Naive thymus-derived CD4-positive, alpha-beta T cell (primary cell): ENCODE measurements around the gene UGT1A6. TPM values are rescaled to one million over a fixed set of nuclear protein-coding genes. Genes with fewer than 3 reads are reported as not detected.
A peak's percentile ranks its signal among the peaks of the same experiment; 100 is the strongest.

ENCODE experiments used
- ATAC-seq: fragments of 150-1000 bp; cut with Tn5 transposase; 2 replicates; pipeline ENCODE4 v1.10.0; 2021; ENCODE audit warnings: mild to moderate bottlenecking, moderate library complexity
- CTCF ChIA-PET: fragments of 350-600 bp; sonication (Branson Sonifier 250); formaldehyde crosslinking; loops from one replicate; lab custom pipeline; 2021; ENCODE audit warnings: antibody characterized with exemption; lab: Charles Lee
- POLR2A ChIA-PET: fragments of 350-600 bp; sonication (Branson Sonifier 250); formaldehyde crosslinking; loops from one replicate; lab custom pipeline; 2021; ENCODE audit warnings: antibody characterized with exemption, inconsistent platforms; lab: Charles Lee
- DNase-seq, 9 donors: peaks; one replicate each; pipeline versions ENCODE4 v3.0.0 to v3.0.0-alpha.2; 2020 to 2022; ENCODE audit warnings: mixed read lengths in 1 of 9
- H3K27ac ChIP-seq: one replicate; pipeline ENCODE4 v1.7.0; 2013; ENCODE audit warnings: mild to moderate bottlenecking, low read depth, low read length, moderate library complexity
- H3K27me3 ChIP-seq, 2 donors: one replicate each; pipeline ENCODE4 v1.7.0; 2013; ENCODE audit warnings: low read length in 2 of 2, mild to moderate bottlenecking in 2 of 2, moderate library complexity in 2 of 2; ENCODE audit not compliant: control insufficient read depth in 2 of 2, insufficient read depth in 2 of 2
- H3K36me3 ChIP-seq, 3 experiments: 1 replicate in 2 of 3; 2 replicates in 1 of 3; pipeline ENCODE4 v1.7.0; 2013; ENCODE audit warnings: low read length in 3 of 3, mild to moderate bottlenecking in 3 of 3, moderate library complexity in 1 of 3; ENCODE audit not compliant: insufficient read depth in 3 of 3, control insufficient read depth in 2 of 3
- H3K4me1 ChIP-seq, 2 donors: one replicate each; pipeline ENCODE4 v1.7.0; 2013; ENCODE audit warnings: low read length in 2 of 2, mild to moderate bottlenecking in 2 of 2, moderate library complexity in 1 of 2; ENCODE audit not compliant: control insufficient read depth in 2 of 2, insufficient read depth in 2 of 2
- H3K4me3 ChIP-seq: 2 replicates; pipeline ENCODE4 v1.7.0; 2013; ENCODE audit warnings: mild to moderate bottlenecking, low read length
- H3K9me3 ChIP-seq, 3 experiments: 1 replicate in 2 of 3; 2 replicates in 1 of 3; pipeline ENCODE4 v1.7.0; 2013; ENCODE audit warnings: low read length in 3 of 3; ENCODE audit not compliant: control insufficient read depth in 2 of 3
- H3K27ac Mint-ChIP-seq, 9 donors: one replicate each; pipeline ENCODE4 v1.8.0; 2020 to 2022; ENCODE audit warnings: mixed read lengths in 9 of 9, mild to moderate bottlenecking in 8 of 9, moderate library complexity in 5 of 9, inconsistent platforms in 2 of 9
- H3K27me3 Mint-ChIP-seq, 5 donors: one replicate each; pipeline ENCODE4 v1.8.0; 2021 to 2022; ENCODE audit warnings: mixed read lengths in 5 of 5, mild to moderate bottlenecking in 1 of 5
- H3K36me3 Mint-ChIP-seq, 5 donors: one replicate each; pipeline ENCODE4 v1.8.0; 2020 to 2022; ENCODE audit warnings: mixed read lengths in 5 of 5, mild to moderate bottlenecking in 3 of 5, inconsistent platforms in 1 of 5
- H3K4me1 Mint-ChIP-seq, 7 donors: one replicate each; pipeline ENCODE4 v1.8.0; 2020 to 2022; ENCODE audit warnings: mixed read lengths in 7 of 7, mild to moderate bottlenecking in 3 of 7, inconsistent platforms in 1 of 7
- H3K4me3 Mint-ChIP-seq, 10 donors: one replicate each; pipeline ENCODE4 v1.8.0; 2020 to 2022; ENCODE audit warnings: mild to moderate bottlenecking in 10 of 10, mixed read lengths in 10 of 10, moderate library complexity in 6 of 10, inconsistent platforms in 2 of 10
- H3K9me3 Mint-ChIP-seq, 11 donors: one replicate each; pipeline ENCODE4 v1.8.0; 2020 to 2022; ENCODE audit warnings: mixed read lengths in 11 of 11, mild to moderate bottlenecking in 4 of 11, inconsistent platforms in 1 of 11, moderate library complexity in 1 of 11
- intact Hi-C, 2 donors: fragments of 100-400 bp; cut with micrococcal nuclease; formaldehyde crosslinking; loops; one replicate each; pipeline ENCODE4 v1.15.1; 2023
- polyA plus RNA-seq, 2 donors: library from polyadenylated mRNA; unstranded; fragments of 300-500 nt; fragmentation: Illumina TruSeq; gene quantifications; one replicate each; pipeline ENCODE4 v1.2.3, GENCODE V29; 2021
- total RNA-seq, 6 experiments: library from RNA in 5 of 6; stranded (reverse) in 5 of 6; gene quantifications; 1 replicate in 5 of 6; 2 replicates in 1 of 6; pipeline ENCODE4 v1.2.3 and lab custom pipeline; 2021 to 2026

UGT1A6 gene
- total and polyA plus RNA-seq, 7 experiments from 2014 or later: not detected

DNA sequence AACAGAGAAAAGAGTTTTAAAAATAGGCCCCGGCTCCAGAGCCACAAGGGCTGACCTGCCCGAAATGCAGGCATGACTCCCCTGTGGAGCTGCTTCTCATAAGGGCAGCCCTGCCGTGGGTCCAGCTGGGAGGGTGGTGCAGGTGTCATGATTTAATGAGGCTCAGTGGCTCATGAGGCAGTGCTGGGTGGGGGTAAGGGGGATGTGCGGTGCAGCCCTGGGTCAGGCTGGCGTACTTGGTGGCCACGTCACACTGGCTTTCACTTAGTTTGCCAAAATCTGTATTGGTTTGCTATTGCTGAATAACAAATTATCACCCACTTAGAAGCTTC lies 128.1 kb downstream of the UGT1A6 start:
- ChIA-PET CTCF (no interaction called here), POLR2A (no interaction called here)
- intact Hi-C loops: no loop called here
- no peaks in the 10 kb centered on the region for H3K36me3 Mint-ChIP-seq
- H3K27me3 Mint-ChIP-seq: peaks cover 0 to 16% (median 5%) of the 10 kb centered on the region in 5 donors
- Histone ChIP-seq H3K27me3 (no peaks in the 10 kb centered on the region), H3K27ac (no peak overlapping the region), H3K36me3 (no peaks in the 10 kb centered on the region), H3K9me3 (no peaks in the 10 kb centered on the region), H3K4me3 (no peak overlapping the region), H3K4me1 (no peaks in the 10 kb centered on the region)
- DNase-seq (no peak), ATAC-seq (no peak)
- peaks cover 0 to 4% (median 0%) of the 10 kb centered on the region in 11 donors for H3K9me3 Mint-ChIP-seq
- no peak overlapping the region for H3K4me3 Mint-ChIP-seq
- H3K27ac Mint-ChIP-seq: peak overlapping the region in 1 of 9 donors; percentile 72
- no peaks in the 10 kb centered on the region for H3K4me1 Mint-ChIP-seq

DNA sequence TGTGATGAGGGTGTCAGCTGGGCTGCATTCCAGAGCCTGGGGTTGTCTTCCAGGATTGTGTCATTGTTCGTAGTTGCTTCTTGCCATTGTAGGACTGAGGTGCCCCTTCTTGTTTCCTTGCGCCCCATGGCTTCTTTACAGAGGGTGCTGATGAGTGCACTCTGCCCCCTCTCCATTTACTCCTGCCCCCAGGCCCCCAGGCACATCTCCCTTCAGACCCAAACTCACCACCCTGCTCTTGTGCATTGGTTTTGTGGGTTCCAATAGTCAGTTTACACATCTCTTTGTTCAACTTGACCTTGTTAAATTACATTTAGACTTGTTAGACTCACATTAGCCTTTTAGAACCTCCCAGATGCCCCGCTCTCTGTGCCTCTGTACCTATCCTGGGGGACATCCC lies 128.5 kb downstream of the UGT1A6 start:
- intact Hi-C loops: no loop called here
- H3K27me3 ChIP-seq: no peaks in the 10 kb centered on the region
- no peaks in the 10 kb centered on the region for H3K9me3 ChIP-seq
- H3K27ac Mint-ChIP-seq: no peak overlapping the region
- H3K27ac ChIP-seq: no peak overlapping the region
- H3K9me3 Mint-ChIP-seq: peaks cover 0 to 4% (median 0%) of the 10 kb centered on the region in 11 donors
- no peak overlapping the region for H3K4me3 Mint-ChIP-seq
- H3K27me3 Mint-ChIP-seq: peaks cover 0 to 15% (median 5%) of the 10 kb centered on the region in 5 donors
- no peaks in the 10 kb centered on the region for H3K36me3 Mint-ChIP-seq
- no peaks in the 10 kb centered on the region for H3K36me3 ChIP-seq
- H3K4me3 ChIP-seq: no peak overlapping the region
- ChIA-PET CTCF (no interaction called here), POLR2A (no interaction called here)
- no peak for ATAC-seq
- no peak for DNase-seq
- no peaks in the 10 kb centered on the region for H3K4me1 ChIP-seq
- H3K4me1 Mint-ChIP-seq: no peaks in the 10 kb centered on the region

DNA sequence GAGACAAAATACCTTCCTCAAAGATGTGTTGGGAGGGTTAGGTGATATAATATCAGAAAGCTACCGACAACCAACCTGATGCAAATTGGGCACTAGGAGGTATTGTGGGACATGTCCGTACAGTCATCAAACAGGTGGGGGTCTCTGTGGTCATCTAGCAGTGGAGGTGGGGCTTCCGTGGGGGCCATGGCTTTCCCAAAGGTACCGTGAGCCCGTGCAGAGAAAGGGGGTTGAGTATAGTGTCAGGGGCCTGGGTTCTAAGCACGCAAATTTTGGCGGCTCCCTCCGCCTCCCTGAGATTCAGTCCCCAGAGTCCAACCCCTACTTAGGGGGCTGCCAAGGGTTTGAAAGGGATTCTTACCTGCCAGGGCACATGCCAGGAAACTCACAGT lies 129.0 kb downstream of the UGT1A6 start:
- DNase-seq: no peak
- no peaks in the 10 kb centered on the region for H3K27me3 ChIP-seq
- H3K9me3 ChIP-seq: no peaks in the 10 kb centered on the region
- CTCF ChIA-PET: no interaction called here
- no peak overlapping the region for H3K27ac Mint-ChIP-seq
- H3K27ac ChIP-seq: no peak overlapping the region
- H3K4me3 ChIP-seq: no peak overlapping the region
- no peaks in the 10 kb centered on the region for H3K36me3 ChIP-seq
- no peaks in the 10 kb centered on the region for H3K4me1 ChIP-seq
- H3K4me1 Mint-ChIP-seq: no peaks in the 10 kb centered on the region
- peaks cover 0 to 16% (median 5%) of the 10 kb centered on the region in 5 donors for H3K27me3 Mint-ChIP-seq
- POLR2A ChIA-PET: no interaction called here
- no peaks in the 10 kb centered on the region for H3K36me3 Mint-ChIP-seq
- peaks cover 0 to 4% (median 0%) of the 10 kb centered on the region in 11 donors for H3K9me3 Mint-ChIP-seq
- intact Hi-C loops: no loop called here
- H3K4me3 Mint-ChIP-seq: no peak overlapping the region
- no peak for ATAC-seq

DNA sequence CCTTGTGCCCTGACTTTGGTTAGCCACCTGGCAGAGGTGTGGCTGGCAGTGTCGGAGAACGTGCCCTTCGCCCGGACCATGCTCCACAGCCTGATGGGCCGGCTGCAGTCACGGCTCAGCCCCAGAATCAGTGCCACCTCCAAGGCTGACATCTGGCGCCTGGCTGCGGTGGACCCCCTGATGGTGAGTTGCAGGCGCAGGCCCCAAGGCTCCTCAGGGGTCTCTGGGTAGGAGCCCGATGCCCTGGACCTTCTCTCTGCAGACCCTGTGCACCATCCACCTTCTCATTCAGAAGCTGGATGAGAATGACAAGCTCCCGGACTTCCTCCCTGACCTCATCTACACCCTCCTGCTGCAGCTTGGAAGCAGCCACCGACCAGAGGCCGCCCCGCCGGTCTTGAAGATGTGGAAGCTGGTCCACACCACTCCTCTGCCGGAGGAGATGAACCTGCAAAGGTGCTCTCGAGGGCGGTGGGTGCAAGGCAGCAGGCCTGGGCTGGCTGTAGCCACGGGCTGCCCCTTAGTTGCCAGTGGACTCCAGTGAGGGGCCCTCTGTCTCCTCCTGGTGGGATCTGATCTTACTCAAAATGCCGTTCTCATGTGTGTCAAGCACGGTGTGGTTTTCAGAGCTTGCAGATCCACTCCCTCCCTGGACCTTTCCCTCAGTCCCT lies 129.5 kb downstream of the UGT1A6 start:
- POLR2A ChIA-PET: no interaction called here
- CTCF ChIA-PET: no interaction called here
- H3K9me3 ChIP-seq: no peaks in the 10 kb centered on the region
- no peak overlapping the region for H3K27ac Mint-ChIP-seq
- H3K4me1 Mint-ChIP-seq: no peaks in the 10 kb centered on the region
- no peak overlapping the region for H3K4me3 ChIP-seq
- no peaks in the 10 kb centered on the region for H3K4me1 ChIP-seq
- H3K27me3 Mint-ChIP-seq: peaks cover 0 to 17% (median 5%) of the 10 kb centered on the region in 5 donors
- no peaks in the 10 kb centered on the region for H3K27me3 ChIP-seq
- DNase-seq: no peak
- intact Hi-C loops: no loop called here
- no peaks in the 10 kb centered on the region for H3K36me3 ChIP-seq
- H3K36me3 Mint-ChIP-seq: no peaks in the 10 kb centered on the region
- peaks cover 0 to 4% (median 0%) of the 10 kb centered on the region in 11 donors for H3K9me3 Mint-ChIP-seq
- no peak overlapping the region for H3K4me3 Mint-ChIP-seq
- no peak for ATAC-seq
- no peak overlapping the region for H3K27ac ChIP-seq

Other genes starting within 250 kb of the UGT1A6 start
- 10 to 100 TPM; 14.4 to 24.3 (median 20.8) TPM for gene USP40, start 126.1 kb upstream of the UGT1A6 start, total RNA-seq
- 1 to 10 TPM; 3.9 to 8.1 TPM for gene USP40, start 126.1 kb upstream of the UGT1A6 start, polyA plus RNA-seq
- gene UGT1A8, start 75.3 kb upstream of the UGT1A6 start, total RNA-seq: not detected
- not detected for gene UGT1A8, start 75.3 kb upstream of the UGT1A6 start, polyA plus RNA-seq
- not detected for gene UGT1A10, start 56.4 kb upstream of the UGT1A6 start, total RNA-seq
- not detected for gene UGT1A10, start 56.4 kb upstream of the UGT1A6 start, polyA plus RNA-seq
- not detected for gene UGT1A9, start 21.0 kb upstream of the UGT1A6 start, total RNA-seq
- not detected for gene UGT1A9, start 21.0 kb upstream of the UGT1A6 start, polyA plus RNA-seq
- not detected for gene UGT1A7, start 11.0 kb upstream of the UGT1A6 start, total RNA-seq
- not detected for gene UGT1A7, start 11.0 kb upstream of the UGT1A6 start, polyA plus RNA-seq
- not detected for gene UGT1A5, start 20.0 kb downstream of the UGT1A6 start, total RNA-seq
- not detected for gene UGT1A5, start 20.0 kb downstream of the UGT1A6 start, polyA plus RNA-seq
- gene UGT1A4, start 25.8 kb downstream of the UGT1A6 start, total RNA-seq: not detected
- gene UGT1A4, start 25.8 kb downstream of the UGT1A6 start, polyA plus RNA-seq: not detected
- gene UGT1A3, start 36.2 kb downstream of the UGT1A6 start, total RNA-seq: not detected
- gene UGT1A3, start 36.2 kb downstream of the UGT1A6 start, polyA plus RNA-seq: not detected
- not detected for gene UGT1A1, start 67.4 kb downstream of the UGT1A6 start, total RNA-seq
- gene UGT1A1, start 67.4 kb downstream of the UGT1A6 start, polyA plus RNA-seq: not detected
- gene MROH2A, start 85.4 kb downstream of the UGT1A6 start, total RNA-seq: not detected
- gene MROH2A, start 85.4 kb downstream of the UGT1A6 start, polyA plus RNA-seq: not detected
- 10 to 100 TPM in 1 of 5 experiments, under 1 TPM in 2, not detected in 2; 0.11 to 67.1 (median 0.27) TPM for gene HJURP, start 161.6 kb downstream of the UGT1A6 start, total RNA-seq
- gene HJURP, start 161.6 kb downstream of the UGT1A6 start, polyA plus RNA-seq: under 1 TPM in 1 of 2 donors, not detected in 1; 0.40 TPM
- gene TRPM8, start 224.5 kb downstream of the UGT1A6 start, total RNA-seq: not detected
- gene TRPM8, start 224.5 kb downstream of the UGT1A6 start, polyA plus RNA-seq: not detected